K562 (cell line): ENCODE data around the gene BBX.

Source experiments
- ASH1L ChIP-seq: fragments of 450-650 bp; IDR thresholded peaks from 2 replicates; pipeline ENCODE4 v1.6.1; 2018; ENCODE audit warnings: borderline replicate concordance, mild to moderate bottlenecking, low read depth; ENCODE audit not compliant: partially characterized antibody
- CREM ChIP-seq: IDR thresholded peaks from 2 replicates; pipeline ENCODE4 v1.6.1; 2014; ENCODE audit warnings: antibody characterized with exemption, low read depth
- EGR1 ChIP-seq: fragments of 450-650 bp; conservative IDR thresholded peaks from 2 replicates; pipeline ENCODE4 v1.6.1; 2017; ENCODE audit warnings: mild to moderate bottlenecking
- EZH2 ChIP-seq: IDR thresholded peaks from 2 replicates; pipeline ENCODE4 v1.6.1; 2012; ENCODE audit warnings: low read depth, mild to moderate bottlenecking, inconsistent platforms, low read length, borderline replicate concordance
- HDAC6 ChIP-seq: IDR thresholded peaks from 2 replicates; pipeline ENCODE4 v1.6.1; 2012; ENCODE audit warnings: low read depth, mild to moderate bottlenecking, control low read depth, inconsistent platforms, low read length, moderate library complexity
- KDM2B ChIP-seq: fragments of 250-450 bp; sonication (Bioruptor Pico); IDR thresholded peaks from 2 replicates; pipeline ENCODE4 v1.8.0; 2021; ENCODE audit warnings: mild to moderate bottlenecking, moderate library complexity
- PHB ChIP-seq: fragments of 250-450 bp; sonication (Bioruptor Pico); IDR thresholded peaks from 2 replicates; pipeline ENCODE4 v1.5.0; 2021
- ZFP30 ChIP-seq: fragments of 250-450 bp; sonication (Bioruptor Pico); IDR thresholded peaks from 2 replicates; pipeline ENCODE4 v1.8.0; 2022; ENCODE audit warnings: moderate library complexity, mild to moderate bottlenecking, inconsistent platforms, borderline replicate concordance
- ZNF184 ChIP-seq: sonication (generic); formaldehyde crosslinking; IDR thresholded peaks from 2 replicates; pipeline ENCODE4 v1.5.0; 2020; ENCODE audit warnings: missing genetic modification reagents
- TF ChIP-seq, protein P1 (sequence below): sonication (generic); formaldehyde crosslinking; IDR thresholded peaks from 2 replicates; pipeline ENCODE4 v1.8.1; 2023; ENCODE audit warnings: missing genetic modification reagents, mild to moderate bottlenecking, borderline replicate concordance
- TF ChIP-seq, protein P2 (sequence below), 3 experiments: IDR thresholded peaks in 2 of 3; conservative IDR thresholded peaks in 1 of 3; 2 replicates each; pipeline ENCODE4 v1.5.1; 2011 to 2012; ENCODE audit warnings: low read length in 3 of 3, mild to moderate bottlenecking in 3 of 3, control low read depth in 2 of 3, improper control_type of control experiment in 1 of 3, inconsistent platforms in 1 of 3, low read depth in 1 of 3, mixed read lengths in 1 of 3, moderate library complexity in 1 of 3; ENCODE audit not compliant: insufficient read depth in 2 of 3
- TF ChIP-seq, protein P3 (sequence below): fragments of 250-450 bp; sonication (Bioruptor Pico); IDR thresholded peaks from 2 replicates; pipeline ENCODE4 v1.8.0; 2022; ENCODE audit warnings: inconsistent platforms

DNA sequence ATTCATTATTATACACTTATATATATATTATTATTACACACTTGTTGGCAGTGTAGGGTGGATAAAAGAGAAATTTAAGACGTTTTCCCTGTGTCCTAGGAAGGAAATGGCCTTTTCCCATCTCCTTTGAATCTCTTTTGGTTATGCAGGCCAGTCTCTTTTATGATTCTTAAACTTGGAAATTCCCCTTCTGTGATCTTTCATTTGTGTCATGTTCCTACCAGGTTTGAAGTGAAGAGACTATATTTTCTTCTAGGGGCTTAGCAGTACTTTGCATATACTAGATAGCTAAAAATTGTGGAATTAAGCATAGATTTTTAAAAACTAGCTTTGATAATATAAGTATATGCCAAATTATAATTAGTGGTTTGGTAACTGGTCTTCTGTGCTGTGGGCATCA, 58.5 kb downstream of the BBX start:
- TF ChIP-seq, protein P1, sequence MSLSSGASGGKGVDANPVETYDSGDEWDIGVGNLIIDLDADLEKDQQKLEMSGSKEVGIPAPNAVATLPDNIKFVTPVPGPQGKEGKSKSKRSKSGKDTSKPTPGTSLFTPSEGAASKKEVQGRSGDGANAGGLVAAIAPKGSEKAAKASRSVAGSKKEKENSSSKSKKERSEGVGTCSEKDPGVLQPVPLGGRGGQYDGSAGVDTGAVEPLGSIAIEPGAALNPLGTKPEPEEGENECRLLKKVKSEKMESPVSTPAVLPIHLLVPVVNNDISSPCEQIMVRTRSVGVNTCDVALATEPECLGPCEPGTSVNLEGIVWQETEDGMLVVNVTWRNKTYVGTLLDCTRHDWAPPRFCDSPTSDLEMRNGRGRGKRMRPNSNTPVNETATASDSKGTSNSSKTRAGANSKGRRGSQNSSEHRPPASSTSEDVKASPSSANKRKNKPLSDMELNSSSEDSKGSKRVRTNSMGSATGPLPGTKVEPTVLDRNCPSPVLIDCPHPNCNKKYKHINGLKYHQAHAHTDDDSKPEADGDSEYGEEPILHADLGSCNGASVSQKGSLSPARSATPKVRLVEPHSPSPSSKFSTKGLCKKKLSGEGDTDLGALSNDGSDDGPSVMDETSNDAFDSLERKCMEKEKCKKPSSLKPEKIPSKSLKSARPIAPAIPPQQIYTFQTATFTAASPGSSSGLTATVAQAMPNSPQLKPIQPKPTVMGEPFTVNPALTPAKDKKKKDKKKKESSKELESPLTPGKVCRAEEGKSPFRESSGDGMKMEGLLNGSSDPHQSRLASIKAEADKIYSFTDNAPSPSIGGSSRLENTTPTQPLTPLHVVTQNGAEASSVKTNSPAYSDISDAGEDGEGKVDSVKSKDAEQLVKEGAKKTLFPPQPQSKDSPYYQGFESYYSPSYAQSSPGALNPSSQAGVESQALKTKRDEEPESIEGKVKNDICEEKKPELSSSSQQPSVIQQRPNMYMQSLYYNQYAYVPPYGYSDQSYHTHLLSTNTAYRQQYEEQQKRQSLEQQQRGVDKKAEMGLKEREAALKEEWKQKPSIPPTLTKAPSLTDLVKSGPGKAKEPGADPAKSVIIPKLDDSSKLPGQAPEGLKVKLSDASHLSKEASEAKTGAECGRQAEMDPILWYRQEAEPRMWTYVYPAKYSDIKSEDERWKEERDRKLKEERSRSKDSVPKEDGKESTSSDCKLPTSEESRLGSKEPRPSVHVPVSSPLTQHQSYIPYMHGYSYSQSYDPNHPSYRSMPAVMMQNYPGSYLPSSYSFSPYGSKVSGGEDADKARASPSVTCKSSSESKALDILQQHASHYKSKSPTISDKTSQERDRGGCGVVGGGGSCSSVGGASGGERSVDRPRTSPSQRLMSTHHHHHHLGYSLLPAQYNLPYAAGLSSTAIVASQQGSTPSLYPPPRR (CRISPR knock-in tag), result no peak
- TF ChIP-seq, protein P2, sequence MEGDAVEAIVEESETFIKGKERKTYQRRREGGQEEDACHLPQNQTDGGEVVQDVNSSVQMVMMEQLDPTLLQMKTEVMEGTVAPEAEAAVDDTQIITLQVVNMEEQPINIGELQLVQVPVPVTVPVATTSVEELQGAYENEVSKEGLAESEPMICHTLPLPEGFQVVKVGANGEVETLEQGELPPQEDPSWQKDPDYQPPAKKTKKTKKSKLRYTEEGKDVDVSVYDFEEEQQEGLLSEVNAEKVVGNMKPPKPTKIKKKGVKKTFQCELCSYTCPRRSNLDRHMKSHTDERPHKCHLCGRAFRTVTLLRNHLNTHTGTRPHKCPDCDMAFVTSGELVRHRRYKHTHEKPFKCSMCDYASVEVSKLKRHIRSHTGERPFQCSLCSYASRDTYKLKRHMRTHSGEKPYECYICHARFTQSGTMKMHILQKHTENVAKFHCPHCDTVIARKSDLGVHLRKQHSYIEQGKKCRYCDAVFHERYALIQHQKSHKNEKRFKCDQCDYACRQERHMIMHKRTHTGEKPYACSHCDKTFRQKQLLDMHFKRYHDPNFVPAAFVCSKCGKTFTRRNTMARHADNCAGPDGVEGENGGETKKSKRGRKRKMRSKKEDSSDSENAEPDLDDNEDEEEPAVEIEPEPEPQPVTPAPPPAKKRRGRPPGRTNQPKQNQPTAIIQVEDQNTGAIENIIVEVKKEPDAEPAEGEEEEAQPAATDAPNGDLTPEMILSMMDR (IDR thresholded peaks at IDR 0.05 in 2 of 3, conservative IDR thresholded peaks at IDR 0.05 in 1 of 3; ENCODE audit: insufficient read depth in 2 of 3, low read depth in 1 of 3, low read length in 3 of 3), result no peak
- TF ChIP-seq ZFP30 (CRISPR knock-in tag), result no peak
- TF ChIP-seq, protein P3, sequence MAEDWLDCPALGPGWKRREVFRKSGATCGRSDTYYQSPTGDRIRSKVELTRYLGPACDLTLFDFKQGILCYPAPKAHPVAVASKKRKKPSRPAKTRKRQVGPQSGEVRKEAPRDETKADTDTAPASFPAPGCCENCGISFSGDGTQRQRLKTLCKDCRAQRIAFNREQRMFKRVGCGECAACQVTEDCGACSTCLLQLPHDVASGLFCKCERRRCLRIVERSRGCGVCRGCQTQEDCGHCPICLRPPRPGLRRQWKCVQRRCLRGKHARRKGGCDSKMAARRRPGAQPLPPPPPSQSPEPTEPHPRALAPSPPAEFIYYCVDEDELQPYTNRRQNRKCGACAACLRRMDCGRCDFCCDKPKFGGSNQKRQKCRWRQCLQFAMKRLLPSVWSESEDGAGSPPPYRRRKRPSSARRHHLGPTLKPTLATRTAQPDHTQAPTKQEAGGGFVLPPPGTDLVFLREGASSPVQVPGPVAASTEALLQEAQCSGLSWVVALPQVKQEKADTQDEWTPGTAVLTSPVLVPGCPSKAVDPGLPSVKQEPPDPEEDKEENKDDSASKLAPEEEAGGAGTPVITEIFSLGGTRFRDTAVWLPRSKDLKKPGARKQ (CRISPR knock-in tag), result no peak
- no peak for TF ChIP-seq EZH2
- TF ChIP-seq CREM, result no peak
- no peak for TF ChIP-seq PHB (CRISPR knock-in tag)
- no peak for TF ChIP-seq EGR1
- TF ChIP-seq ASH1L, result no peak
- no peak for TF ChIP-seq KDM2B (CRISPR knock-in tag)
- no peak for TF ChIP-seq ZNF184 (CRISPR knock-in tag)
- no peak for TF ChIP-seq HDAC6
